IMR-90 (cell line): ENCODE measurements around the gene UNC79. TPM values are rescaled to one million over a fixed set of nuclear protein-coding genes. Genes with fewer than 3 reads are reported as not detected.

Experiments
- ATAC-seq: fragments of 200-7000 bp; cut with Tn5 transposase; 2 replicates; pipeline ENCODE4 v1.9.1; 2020; ENCODE audit warnings: low read depth, mild to moderate bottlenecking, moderate library complexity
- BruUV-seq: library from RNA; stranded (reverse); fragments of 400-500 nt; replicated peaks from 2 replicates; lab custom pipeline; 2021; lab: Mats Ljungman, UMichigan
- CTCF ChIA-PET: fragments of 300-600 bp; formaldehyde crosslinking; extraction: SDS; loops from one replicate; lab custom pipeline; 2021; ENCODE audit warnings: antibody characterized with exemption; lab: Yijun Ruan, JAX
- POLR2A ChIA-PET: fragments of 300-600 bp; sonication (Branson Sonifier 250); formaldehyde crosslinking; loops from one replicate; lab custom pipeline; 2022; ENCODE audit warnings: antibody characterized with exemption; ENCODE audit not compliant: unreplicated experiment; lab: Charles Lee
- DNase-seq: peaks from one replicate; pipeline ENCODE4 v3.0.0; 2013
- H2AFZ ChIP-seq: replicated peaks from 2 replicates; pipeline ENCODE3; 2013; ENCODE audit warnings: low read length, mild to moderate bottlenecking; ENCODE audit not compliant: poor library complexity
- H2AK5ac ChIP-seq: 2 replicates; pipeline ENCODE4 v1.6.1; 2013; ENCODE audit warnings: low read depth, low read length, inconsistent platforms
- H2AK9ac ChIP-seq: replicated peaks from 2 replicates; pipeline ENCODE3; 2013; ENCODE audit warnings: mild to moderate bottlenecking, low read depth, low read length, moderate library complexity; ENCODE audit not compliant: poor library complexity
- H2BK120ac ChIP-seq: 2 replicates; pipeline ENCODE4 v1.6.1; 2013; ENCODE audit warnings: low read depth, low read length, inconsistent platforms
- H2BK15ac ChIP-seq: 3 replicates; pipeline ENCODE4 v1.6.1; 2013; ENCODE audit warnings: low read depth, low read length, inconsistent platforms
- H2BK20ac ChIP-seq: 2 replicates; pipeline ENCODE4 v1.6.1; 2013; ENCODE audit warnings: low read depth, mild to moderate bottlenecking, inconsistent platforms, low read length, moderate library complexity
- H2BK5ac ChIP-seq: 2 replicates; pipeline ENCODE4 v1.6.1; 2013; ENCODE audit warnings: mild to moderate bottlenecking, low read depth, low read length, inconsistent platforms; ENCODE audit not compliant: poor library complexity, severe bottlenecking
- H3K14ac ChIP-seq: replicated peaks from 2 replicates; pipeline ENCODE4 v1.6.1; 2013; ENCODE audit warnings: low read depth, low read length, inconsistent platforms
- H3K18ac ChIP-seq: 2 replicates; pipeline ENCODE4 v1.6.1; 2013; ENCODE audit warnings: low read depth, low read length, control low read depth
- H3K23ac ChIP-seq: 2 replicates; pipeline ENCODE4 v1.6.1; 2013; ENCODE audit warnings: low read depth, low read length, inconsistent platforms
- H3K27ac ChIP-seq: 2 replicates; pipeline ENCODE4 v1.5.1; 2013; ENCODE audit warnings: mild to moderate bottlenecking, control low read depth, low read length; ENCODE audit not compliant: insufficient read depth
- H3K27me3 ChIP-seq: 2 replicates; pipeline ENCODE4 v1.6.1; 2013; ENCODE audit warnings: low read length; ENCODE audit not compliant: control insufficient read depth, insufficient read depth
- H3K36me3 ChIP-seq: 2 replicates; pipeline ENCODE4 v1.6.1; 2013; ENCODE audit warnings: low read length, mixed read lengths; ENCODE audit not compliant: control insufficient read depth, insufficient read depth
- H3K4ac ChIP-seq: 2 replicates; pipeline ENCODE4 v1.6.1; 2013; ENCODE audit warnings: low read depth, low read length, inconsistent platforms
- H3K4me1 ChIP-seq: 2 replicates; pipeline ENCODE4 v1.6.1; 2013; ENCODE audit warnings: low read length, mixed read lengths; ENCODE audit not compliant: control insufficient read depth, insufficient read depth
- H3K4me2 ChIP-seq: 2 replicates; pipeline ENCODE4 v1.6.1; 2013; ENCODE audit warnings: low read depth, mild to moderate bottlenecking, control low read depth, low read length, moderate library complexity
- H3K4me3 ChIP-seq: 2 replicates; pipeline ENCODE4 v1.5.1; 2013; ENCODE audit warnings: low read depth, mild to moderate bottlenecking, control low read depth, low read length, moderate library complexity; ENCODE audit not compliant: insufficient read depth
- H3K56ac ChIP-seq: 2 replicates; pipeline ENCODE4 v1.6.1; 2013; ENCODE audit warnings: low read length, inconsistent platforms; ENCODE audit not compliant: insufficient read depth; ENCODE audit errors: extremely low read depth
- H3K79me1 ChIP-seq, 2 experiments: 2 replicates each; pipeline ENCODE4 v1.6.1; 2013; ENCODE audit warnings: low read length in 2 of 2, inconsistent platforms in 1 of 2, low read depth in 1 of 2
- H3K9ac ChIP-seq: 2 replicates; pipeline ENCODE4 v1.6.1; 2013; ENCODE audit warnings: low read depth, low read length, control low read depth
- H3K9me1 ChIP-seq: 2 replicates; pipeline ENCODE4 v1.6.1; 2013; ENCODE audit warnings: low read length, inconsistent platforms; ENCODE audit not compliant: insufficient read depth
- H3K9me3 ChIP-seq: 2 replicates; pipeline ENCODE4 v1.6.1; 2013; ENCODE audit warnings: low read length; ENCODE audit not compliant: control insufficient read depth, insufficient read depth
- H4K20me1 ChIP-seq: 2 replicates; pipeline ENCODE4 v1.6.1; 2013; ENCODE audit warnings: low read length, inconsistent platforms; ENCODE audit not compliant: insufficient read depth
- H4K5ac ChIP-seq: 2 replicates; pipeline ENCODE4 v1.6.1; 2013; ENCODE audit warnings: mild to moderate bottlenecking, low read depth, low read length, control low read depth
- H4K8ac ChIP-seq, 2 experiments: 2 replicates each; pipeline ENCODE4 v1.6.1; 2013; ENCODE audit warnings: low read depth in 2 of 2, low read length in 2 of 2, control low read depth in 1 of 2, inconsistent platforms in 1 of 2
- H4K91ac ChIP-seq: 2 replicates; pipeline ENCODE4 v1.6.1; 2013; ENCODE audit warnings: low read depth, low read length, inconsistent platforms; ENCODE audit not compliant: insufficient read depth
- CHD1 ChIP-seq: IDR thresholded peaks from 2 replicates; pipeline ENCODE4 v1.6.1; 2012; ENCODE audit warnings: low read depth, low read length, improper control_type of control experiment
- MAFK ChIP-seq: IDR thresholded peaks from 2 replicates; pipeline ENCODE4 v1.6.1; 2012; ENCODE audit warnings: low read depth, low read length, improper control_type of control experiment
- MXI1 ChIP-seq: IDR thresholded peaks from 2 replicates; pipeline ENCODE4 v1.6.1; 2012; ENCODE audit warnings: low read depth, mild to moderate bottlenecking, low read length, moderate library complexity, borderline replicate concordance
- USF2 ChIP-seq: fragments of 150-350 bp; IDR thresholded peaks from 2 replicates; pipeline ENCODE4 v1.6.1; 2017; ENCODE audit warnings: mild to moderate bottlenecking, antibody characterized with exemption, low read length, low read depth
- WGBS, 2 experiments: methylation state at CpG; one replicate each; pipeline versions ENCODE4 v1.1.5 to v1.1.7; 2013; ENCODE audit warnings: missing lambda C conversion rate in 2 of 2; ENCODE audit not compliant: insufficient read length in 1 of 2; ENCODE audit errors: extremely low coverage in 2 of 2; 5-methylcytosine and 5-hydroxymethylcytosine counted together
- dilution Hi-C: fragments of 300-500 bp; cut with HindIII; formaldehyde crosslinking; loops from one replicate; pipeline ENCODE4 v1.14.3; 2018; ENCODE audit warnings: low sequenced_read_pairs; ENCODE audit not compliant: unreplicated experiment
- in situ Hi-C: fragments of 300-500 bp; cut with MboI; formaldehyde crosslinking; loops from 3 replicates; pipeline ENCODE4 v1.14.3; 2019; ENCODE audit warnings: low sequenced_read_pairs, inconsistent platforms, mixed read lengths
- intact Hi-C: fragments of 100-400 bp; cut with micrococcal nuclease; formaldehyde crosslinking; loops from 2 replicates; pipeline ENCODE4 v1.10.0; 2022
- polyA plus RNA-seq, 3 experiments: library from polyadenylated mRNA; depleted of rRNA; stranded (reverse); fragments of >200 nt; gene quantifications; 2 replicates each; pipeline ENCODE4 v1.2.3, GENCODE V29; 2012; ENCODE audit warnings: low replicate concordance in 1 of 3
- total RNA-seq: library from RNA; depleted of rRNA; stranded (reverse); fragments of >200 nt; gene quantifications from 2 replicates; pipeline ENCODE4 v1.2.3, GENCODE V29; 2012

The UNC79 gene
- total and polyA plus RNA-seq, 2 of the 4 experiments (the other 2 are of a cell fraction): under 0.01 TPM

- H3K4me1 ChIP-seq: no peaks in the 10 kb centered on the region
- H4K8ac ChIP-seq: no peak overlapping the region
- H3K9ac ChIP-seq: no peak overlapping the region
- 0 out of 2 replicates have a peak, but pooled peaks cover 1% of the 10 kb centered on the region for H3K9me3 ChIP-seq
- ATAC-seq: no peak
- WGBS, 2 experiments: no CpG with 5 or more reads among the region's 1 CpG
- no peak overlapping the region for H3K56ac ChIP-seq
- no peak overlapping the region for H3K14ac ChIP-seq
- H3K4ac ChIP-seq: no peak overlapping the region
- in situ Hi-C loops: no loop called here
- no peak overlapping the region for H2BK15ac ChIP-seq
- no TSS peak for BruUV-seq
- H3K4me2 ChIP-seq: no peak overlapping the region
- no peak overlapping the region for H2AK5ac ChIP-seq
- no peak overlapping the region for H2BK5ac ChIP-seq
- TF ChIP-seq USF2: no peak
- TF ChIP-seq CHD1: no peak
- TF ChIP-seq MXI1: no peak
- TF ChIP-seq MAFK: no peak
- no peak overlapping the region for H4K91ac ChIP-seq
- ChIA-PET CTCF (no interaction called here), POLR2A (no interaction called here)
- H3K79me1 ChIP-seq: no peaks in the 10 kb centered on the region
- no peak overlapping the region for H3K23ac ChIP-seq
- H3K27me3 ChIP-seq: no peaks in the 10 kb centered on the region
- no peak for DNase-seq
- H4K5ac ChIP-seq: no peak overlapping the region
- intact Hi-C loops: no loop called here
- no peak overlapping the region for H2BK120ac ChIP-seq
- H3K27ac ChIP-seq: no peak overlapping the region
- H3K36me3 ChIP-seq: no peaks in the 10 kb centered on the region
- no peak overlapping the region for H2AFZ ChIP-seq
- dilution Hi-C loops: no loop called here
- H2BK20ac ChIP-seq: no peak overlapping the region
- no peak overlapping the region for H3K18ac ChIP-seq
- H3K4me3 ChIP-seq: no peak overlapping the region
- H3K9me1 ChIP-seq: no peaks in the 10 kb centered on the region
- H4K20me1 ChIP-seq: no peaks in the 10 kb centered on the region
- no peak overlapping the region for H2AK9ac ChIP-seq
Observed at GRCh38 chr14:93396456-93396855, 34.3 kb upstream of the UNC79 start.
